WTC11 (cell line): Measurements from ENCODE around the gene LMF1. TPM values are rescaled to one million over a fixed set of nuclear protein-coding genes. Genes with fewer than 3 reads are reported as not detected.

ENCODE experiments used
- ATAC-seq: fragments of 200-7000 bp; cut with Tn5 transposase; 2 replicates; pipeline ENCODE4 v1.10.0; 2021; ENCODE audit warnings: mild to moderate bottlenecking, moderate library complexity
- CTCF ChIA-PET: fragments of 300-600 bp; sonication (Branson Sonifier 250); formaldehyde crosslinking; loops from one replicate; lab custom pipeline; 2021; ENCODE audit warnings: antibody characterized with exemption; lab: Charles Lee
- POLR2A ChIA-PET: fragments of 350-600 bp; sonication (Branson Sonifier 250); formaldehyde crosslinking; loops from one replicate; lab custom pipeline; 2021; ENCODE audit warnings: antibody characterized with exemption; lab: Charles Lee
- DNase-seq: peaks from one replicate; pipeline ENCODE4 v3.0.0; 2021; ENCODE audit warnings: low spot score
- H3K27ac Mint-ChIP-seq: 2 replicates; pipeline ENCODE4 v1.8.0; 2021; ENCODE audit warnings: mixed read lengths
- H3K27me3 Mint-ChIP-seq: 2 replicates; pipeline ENCODE4 v1.8.0; 2021; ENCODE audit warnings: low read depth, mild to moderate bottlenecking, moderate library complexity, mixed read lengths
- H3K36me3 Mint-ChIP-seq: 2 replicates; pipeline ENCODE4 v1.8.0; 2021; ENCODE audit warnings: mixed read lengths
- H3K4me1 Mint-ChIP-seq: 2 replicates; pipeline ENCODE4 v1.8.0; 2022; ENCODE audit warnings: mixed read lengths
- H3K4me3 Mint-ChIP-seq: 2 replicates; pipeline ENCODE4 v1.8.0; 2021; ENCODE audit warnings: mild to moderate bottlenecking, moderate library complexity, mixed read lengths
- H3K9me3 Mint-ChIP-seq: 2 replicates; pipeline ENCODE4 v1.8.0; 2021; ENCODE audit warnings: mixed read lengths
- ATF2 ChIP-seq: sonication (generic); formaldehyde crosslinking; IDR thresholded peaks from 2 replicates; pipeline ENCODE4 v1.8.1; 2022; ENCODE audit warnings: low read depth, missing genetic modification reagents, borderline replicate concordance
- ATF6 ChIP-seq: sonication (generic); formaldehyde crosslinking; IDR thresholded peaks from 2 replicates; pipeline ENCODE4 v1.8.1; 2023; ENCODE audit warnings: mild to moderate bottlenecking, missing genetic modification reagents
- FOXP4 ChIP-seq: sonication (generic); formaldehyde crosslinking; IDR thresholded peaks from 2 replicates; pipeline ENCODE4 v1.8.0; 2022; ENCODE audit warnings: mild to moderate bottlenecking, missing genetic modification reagents
- HMGA2 ChIP-seq: fragments of 250-450 bp; sonication (Bioruptor Pico); IDR thresholded peaks from 2 replicates; pipeline ENCODE4 v1.4.0; 2021; ENCODE audit warnings: mild to moderate bottlenecking, moderate library complexity
- HMGXB4 ChIP-seq: sonication (generic); formaldehyde crosslinking; IDR thresholded peaks from 2 replicates; pipeline ENCODE4 v1.8.1; 2023; ENCODE audit warnings: mild to moderate bottlenecking, moderate library complexity, missing genetic modification reagents
- IRF1 ChIP-seq: sonication (generic); formaldehyde crosslinking; IDR thresholded peaks from 2 replicates; pipeline ENCODE4 v1.8.0; 2023; ENCODE audit warnings: missing genetic modification reagents
- IRF2 ChIP-seq: sonication (generic); formaldehyde crosslinking; IDR thresholded peaks from 2 replicates; pipeline ENCODE4 v1.8.0; 2022; ENCODE audit warnings: low read depth, missing genetic modification reagents, borderline replicate concordance
- MAX ChIP-seq: sonication (generic); formaldehyde crosslinking; IDR thresholded peaks from 2 replicates; pipeline ENCODE4 v1.8.0; 2022; ENCODE audit warnings: mild to moderate bottlenecking, missing genetic modification reagents
- NFYB ChIP-seq: sonication (generic); formaldehyde crosslinking; conservative IDR thresholded peaks from 2 replicates; pipeline ENCODE4 v1.8.0; 2022; ENCODE audit warnings: low read depth, missing genetic modification reagents
- RORB ChIP-seq: fragments of 250-450 bp; sonication (Bioruptor Pico); IDR thresholded peaks from 2 replicates; pipeline ENCODE4 v1.9.0; 2021; ENCODE audit warnings: mild to moderate bottlenecking
- SMAD3 ChIP-seq: sonication (generic); formaldehyde crosslinking; IDR thresholded peaks from 2 replicates; pipeline ENCODE4 v1.8.0; 2022; ENCODE audit warnings: missing genetic modification reagents, mild to moderate bottlenecking, borderline replicate concordance
- SOX15 ChIP-seq: fragments of 250-450 bp; sonication (Bioruptor Pico); IDR thresholded peaks from 2 replicates; pipeline ENCODE4 v1.9.0; 2021; ENCODE audit warnings: mild to moderate bottlenecking
- TCF7 ChIP-seq: sonication (generic); formaldehyde crosslinking; IDR thresholded peaks from 2 replicates; pipeline ENCODE4 v1.8.0; 2022; ENCODE audit warnings: mild to moderate bottlenecking, low read depth, missing genetic modification reagents, moderate library complexity
- TP53 ChIP-seq: sonication (generic); formaldehyde crosslinking; IDR thresholded peaks from 2 replicates; pipeline ENCODE4 v1.8.1; 2023; ENCODE audit warnings: mild to moderate bottlenecking, missing genetic modification reagents
- USF2 ChIP-seq: sonication (generic); formaldehyde crosslinking; IDR thresholded peaks from 2 replicates; pipeline ENCODE4 v1.8.1; 2023; ENCODE audit warnings: mild to moderate bottlenecking, missing genetic modification reagents, moderate library complexity
- ZBTB21 ChIP-seq: sonication (generic); formaldehyde crosslinking; IDR thresholded peaks from 2 replicates; pipeline ENCODE4 v1.8.1; 2023; ENCODE audit warnings: mild to moderate bottlenecking, missing genetic modification reagents, borderline replicate concordance
- ZBTB43 ChIP-seq: sonication (generic); formaldehyde crosslinking; IDR thresholded peaks from 2 replicates; pipeline ENCODE4 v1.8.1; 2023; ENCODE audit warnings: mild to moderate bottlenecking, missing genetic modification reagents
- ZNF219 ChIP-seq: sonication (generic); formaldehyde crosslinking; IDR thresholded peaks from 2 replicates; pipeline ENCODE4 v1.8.0; 2023; ENCODE audit warnings: missing genetic modification reagents, mild to moderate bottlenecking, borderline replicate concordance
- ZNF512 ChIP-seq: sonication (generic); formaldehyde crosslinking; IDR thresholded peaks from 2 replicates; pipeline ENCODE4 v1.8.1; 2022; ENCODE audit warnings: missing genetic modification reagents, borderline replicate concordance
- total RNA-seq: library from RNA; stranded (reverse); gene quantifications from 3 replicates; pipeline ENCODE4 v1.2.3, GENCODE V29; 2021

Gene LMF1
- total RNA-seq, 1 experiment from 2014 or later = 10.5 TPM

- no peak for TF ChIP-seq FOXP4 (CRISPR knock-in tag)
- TF ChIP-seq, all 79 proteins: peak for 0
Observed at GRCh38 chr16:855471-855870, 115.3 kb downstream of the LMF1 start (continued).

- Mint-ChIP-seq H3K4me1 (no peaks in the 10 kb centered on the region), H3K27ac (no peak overlapping the region), H3K36me3 (peaks cover 32% of the 10 kb centered on the region), H3K9me3 (peaks cover 24% of the 10 kb centered on the region), H3K4me3 (no peak overlapping the region), H3K27me3 (peaks cover 9% of the 10 kb centered on the region)
- DNase-seq (no peak), ATAC-seq (no peak)
- TF ChIP-seq ATF2 (CRISPR knock-in tag) = no peak
- TF ChIP-seq IRF2 (CRISPR knock-in tag) = no peak
- no peak for TF ChIP-seq ZNF219
- no peak for TF ChIP-seq IRF1 (CRISPR knock-in tag)
- no peak for TF ChIP-seq RORB (CRISPR knock-in tag)
- TF ChIP-seq SOX15 = no peak
- no peak for TF ChIP-seq ZNF512 (CRISPR knock-in tag)
- no peak for TF ChIP-seq TP53 (CRISPR knock-in tag)
- TF ChIP-seq ZBTB21 = no peak
- CTCF ChIA-PET = interaction anchor here (0.6 to 0.8 kb wide), 2 partner anchors 169 to 203 kb away, joined by 3 read pairs; no protein-coding TSS in a partner anchor
- POLR2A ChIA-PET = no interaction called here
Observed at GRCh38 chr16:854808-855410, 115.9 kb downstream of the LMF1 start.

GRCh38 chr16:853981-854807 is 116.6 kb downstream of the LMF1 start:
- ChIA-PET CTCF (interaction anchor here (0.6 kb wide), 1 partner anchor 168 kb away, joined by 3 read pairs; no protein-coding TSS in a partner anchor), POLR2A (no interaction called here)
- no peak overlapping the region for H3K4me3 Mint-ChIP-seq
- no peaks in the 10 kb centered on the region for H3K4me1 Mint-ChIP-seq
- no peak for ATAC-seq
- no peak overlapping the region for H3K27ac Mint-ChIP-seq
- no peak for DNase-seq
- H3K36me3 Mint-ChIP-seq = peaks cover 32% of the 10 kb centered on the region
- H3K27me3 Mint-ChIP-seq = peaks cover 11% of the 10 kb centered on the region
- H3K9me3 Mint-ChIP-seq = peaks cover 28% of the 10 kb centered on the region
- TF ChIP-seq ZBTB43 (CRISPR knock-in tag) (no peak), RORB (CRISPR knock-in tag) (no peak), TCF7 (CRISPR knock-in tag) (no peak), HMGA2 (CRISPR knock-in tag) (no peak), HMGXB4 (CRISPR knock-in tag) (no peak), MAX (CRISPR knock-in tag) (no peak), USF2 (CRISPR knock-in tag) (no peak), NFYB (CRISPR knock-in tag) (no peak), SMAD3 (CRISPR knock-in tag) (no peak), ATF6 (no peak)
